GM18870 (cell line): ENCODE results near the gene PRPF40B.
"Not testable (repeated sequence)": the region's sequence is repeated elsewhere in the genome, so short reads cannot be mapped to it uniquely, and the experiment has no call there.

Experiments used
- ATAC-seq: cut with Tn5 transposase; IDR thresholded peaks from one replicate; pipeline ENCODE4 v1.9.1; 2021; ENCODE audit warnings: moderate library complexity; ENCODE audit not compliant: unreplicated experiment

The PRPF40B gene

DNA sequence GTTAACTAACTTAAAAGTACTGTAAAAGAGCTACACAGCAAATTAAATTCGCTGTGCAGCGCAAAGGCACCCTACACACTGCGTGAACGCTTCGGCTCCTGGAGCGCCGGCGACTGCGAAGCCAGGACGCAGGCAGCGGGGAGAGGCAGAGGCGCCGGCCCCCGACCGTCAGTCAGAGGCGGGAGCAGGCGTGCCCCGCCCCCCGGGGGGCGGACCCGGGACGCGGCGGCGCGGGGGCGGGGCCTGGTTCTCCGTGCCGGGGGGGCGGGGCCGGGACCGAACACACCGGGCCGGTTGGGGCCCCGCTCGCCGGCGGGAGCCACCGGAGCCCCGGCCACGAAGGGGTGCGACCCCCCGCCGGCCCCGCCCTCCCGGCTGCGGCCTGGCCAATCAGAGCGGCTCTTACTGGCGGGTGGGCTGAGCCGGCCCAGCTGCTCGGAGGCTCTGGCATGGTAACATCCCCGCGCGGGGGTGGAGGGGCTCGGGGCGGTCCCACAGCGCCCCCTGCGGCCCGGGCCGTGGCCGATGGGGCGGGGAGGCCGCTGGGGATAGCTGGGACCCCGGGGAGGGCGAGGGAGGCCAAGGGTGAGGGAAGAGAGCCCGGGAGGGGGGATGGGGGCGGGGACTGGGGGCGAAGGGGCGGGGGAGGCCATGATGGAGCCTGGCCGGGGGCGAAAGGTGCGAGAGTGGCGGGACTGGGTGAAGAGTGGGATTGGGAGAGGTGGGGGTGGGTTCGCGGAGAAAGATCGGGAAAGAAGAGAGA, at the start of gene PRPF40B:
Gene PRPF40B, plus strand, starts transcription at position 420 of the 763 bp plus-strand sequence. Its CDS starts 30 bp downstream, at position 450.
- ATAC-seq = peak; percentile 57

DNA sequence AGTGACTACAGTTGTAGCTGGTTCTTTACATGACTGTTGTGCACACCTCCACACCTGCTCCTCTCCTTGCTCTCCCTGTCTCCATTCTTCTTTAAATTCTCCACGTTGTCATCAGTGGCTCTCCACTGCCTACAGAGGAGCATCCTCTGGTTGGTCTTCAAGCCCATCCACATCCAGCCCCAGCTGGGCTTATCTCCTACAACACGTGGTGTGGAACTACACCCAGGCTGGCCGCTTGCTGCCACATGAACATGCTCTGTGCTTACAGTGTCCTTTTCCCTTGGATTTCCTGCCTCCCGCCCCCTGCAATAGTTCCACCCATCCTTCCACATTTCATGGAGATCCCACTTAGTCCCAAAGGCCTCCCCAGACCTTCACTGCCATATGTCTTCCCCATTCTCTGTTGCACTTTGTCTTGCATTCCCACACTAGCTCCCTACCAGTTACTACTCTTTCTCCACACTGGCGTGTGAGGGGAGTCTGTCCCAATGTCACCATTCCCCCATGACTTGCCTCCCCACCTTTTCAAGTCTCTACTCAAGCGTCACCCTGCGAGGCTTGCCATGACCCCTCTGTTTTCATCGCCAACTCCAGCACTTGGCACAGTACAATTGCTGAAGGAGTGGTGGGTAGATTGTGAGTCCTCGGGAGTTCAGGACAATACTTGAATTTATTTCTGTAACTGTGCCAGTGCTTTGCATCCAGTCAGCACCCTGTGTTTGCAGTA, 45.6 kb upstream of the PRPF40B start:
- ATAC-seq = no peak

DNA sequence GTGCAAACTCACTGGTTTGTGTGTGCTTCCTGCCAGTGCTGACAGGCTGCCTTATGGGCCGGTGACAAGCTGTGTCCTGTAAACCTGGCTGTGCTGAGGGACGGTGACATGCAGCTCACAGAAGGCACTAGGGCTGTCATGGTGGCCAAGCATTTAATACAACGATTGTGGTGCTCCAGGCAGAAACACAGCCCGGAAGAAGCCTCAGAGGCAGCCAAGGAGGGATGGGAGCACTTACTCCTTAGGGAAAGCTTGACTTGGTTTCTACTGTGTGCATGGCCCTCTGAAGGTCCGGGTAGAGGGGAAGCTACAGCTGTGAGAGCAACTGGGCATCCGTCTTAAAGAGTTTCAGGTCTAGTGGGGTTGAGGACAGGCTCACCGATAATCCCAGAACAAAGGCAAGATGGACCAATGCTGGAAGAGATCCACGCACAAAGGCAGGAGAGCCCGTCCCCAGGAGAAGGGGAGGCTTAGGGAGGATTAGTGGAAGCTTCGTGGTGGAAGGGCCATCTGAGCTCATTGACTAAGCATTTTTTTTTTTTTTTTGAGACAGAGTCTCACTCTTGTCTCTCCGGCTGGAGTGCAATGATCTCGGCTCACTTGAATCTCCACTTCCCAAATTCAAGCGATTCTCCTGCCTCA, 44.8 kb upstream of the PRPF40B start:
- no peak for ATAC-seq

DNA sequence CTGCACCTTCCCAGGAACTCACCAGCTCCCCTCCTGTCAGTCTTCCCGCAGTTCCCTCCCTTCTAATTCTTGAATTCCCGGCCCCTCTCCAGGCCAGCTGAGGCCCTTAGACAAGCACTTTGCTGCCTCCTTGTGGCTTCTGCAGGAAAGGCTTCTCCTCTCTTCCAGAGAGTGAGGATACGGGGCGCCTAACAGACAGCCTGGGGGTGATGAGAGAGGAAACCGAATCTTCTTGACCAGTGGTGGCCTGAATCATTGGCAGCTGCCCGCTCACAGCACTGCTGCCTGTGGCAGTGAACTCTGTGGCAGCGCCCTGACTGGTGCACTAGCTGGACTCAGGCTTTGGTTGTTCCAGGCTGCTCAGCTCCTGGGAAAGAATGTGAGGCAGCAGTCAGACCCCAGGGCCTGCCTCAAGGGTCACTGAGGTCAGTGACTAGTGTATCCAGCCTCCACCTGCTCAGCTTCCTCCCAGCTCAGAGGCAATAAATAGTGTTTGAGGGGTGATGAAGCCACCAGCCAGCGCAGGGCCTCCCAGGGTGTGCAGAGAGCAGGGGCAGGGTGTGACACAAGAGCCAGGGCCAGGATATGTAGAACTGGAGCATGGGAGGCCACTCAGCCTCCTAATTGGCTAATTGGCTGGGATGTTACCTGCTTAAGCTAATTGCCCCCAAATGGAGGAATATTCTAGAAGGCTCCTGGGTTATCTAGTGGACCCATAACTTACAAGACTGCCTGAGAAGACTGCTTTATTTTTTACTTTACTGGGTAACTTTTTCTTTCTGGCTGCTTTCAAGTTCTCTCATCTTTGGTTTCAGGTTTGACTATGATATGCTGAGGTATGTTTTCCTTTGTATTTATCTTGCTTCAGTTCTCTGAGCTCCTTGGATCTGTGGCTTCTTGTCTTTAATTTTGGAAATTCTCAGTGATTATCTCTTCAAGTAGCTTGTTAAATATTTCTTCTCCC, 42.5 kb upstream of the PRPF40B start:
- ATAC-seq = no peak

DNA sequence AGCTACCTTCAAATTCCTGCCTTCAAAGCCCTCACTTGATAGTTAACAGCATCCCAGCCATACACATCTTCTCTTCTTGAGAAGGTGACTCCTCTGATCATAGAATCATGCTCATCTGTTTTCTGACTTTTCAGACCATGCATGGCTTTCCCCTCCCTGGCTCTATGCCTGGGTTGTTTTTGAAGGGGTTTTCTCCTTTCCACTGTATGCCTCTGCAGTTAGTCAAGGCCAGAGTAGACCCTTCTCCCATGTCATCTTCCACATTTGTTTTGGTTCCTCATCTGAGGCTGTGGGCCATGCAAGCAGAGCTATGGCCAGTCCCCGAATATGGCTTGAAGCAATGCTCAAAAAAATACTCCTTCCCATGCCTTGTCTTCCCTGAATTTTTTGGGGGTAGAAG, 41.2 kb upstream of the PRPF40B start:
- ATAC-seq = no peak

DNA sequence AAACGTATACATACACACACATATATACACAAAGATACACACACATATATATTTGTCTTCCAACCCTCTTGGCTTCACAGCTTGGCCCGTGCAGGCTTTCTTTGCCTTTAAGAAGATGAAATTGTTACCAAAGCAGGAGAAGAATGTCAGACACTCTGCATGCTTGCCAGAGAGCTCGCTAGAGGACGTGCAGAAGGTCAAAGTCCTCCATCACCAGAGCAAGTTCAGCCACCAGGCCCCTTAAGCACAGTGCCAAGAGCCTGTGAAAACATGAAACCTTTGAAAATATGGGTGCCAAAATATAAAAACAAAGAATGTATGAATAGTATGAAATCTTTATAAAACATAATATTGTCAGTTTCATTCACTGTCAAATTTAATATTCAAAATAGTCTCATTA, 40.5 kb upstream of the PRPF40B start:
- no peak for ATAC-seq

DNA sequence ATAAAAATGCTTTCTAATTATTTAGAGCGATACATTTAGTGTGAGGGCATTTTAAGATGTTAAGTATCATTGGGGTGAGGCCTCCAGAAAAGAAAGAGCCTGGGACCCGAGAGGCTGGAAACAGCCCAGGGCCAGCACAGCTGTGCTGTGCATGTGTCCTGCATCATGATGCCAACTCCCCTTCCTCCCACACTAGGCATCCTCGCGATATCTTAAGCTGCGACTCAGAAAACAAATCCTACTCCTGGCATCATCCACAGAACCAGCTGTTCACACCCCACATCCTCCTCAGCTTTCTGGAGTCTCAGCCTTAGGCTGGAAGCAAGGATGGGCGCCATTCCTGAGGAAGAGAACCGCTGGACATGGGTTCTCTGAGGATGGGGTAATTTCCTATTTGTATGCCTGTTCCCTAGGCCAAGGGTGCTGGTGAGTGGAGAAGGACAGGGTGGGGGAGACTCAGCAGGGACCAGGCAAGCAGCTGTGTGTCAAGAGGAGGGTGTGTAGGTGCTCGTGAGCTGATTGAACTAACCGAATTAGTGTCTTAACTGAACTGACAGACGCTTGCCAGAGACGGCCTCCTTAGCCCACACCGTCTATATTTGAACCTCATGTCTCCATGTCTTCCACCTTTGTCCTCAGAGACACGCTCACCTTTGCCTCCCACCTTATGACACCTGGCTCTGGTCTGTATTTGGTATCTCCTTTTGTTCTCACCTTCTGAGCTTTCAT, 39.8 kb upstream of the PRPF40B start:
- no peak for ATAC-seq

DNA sequence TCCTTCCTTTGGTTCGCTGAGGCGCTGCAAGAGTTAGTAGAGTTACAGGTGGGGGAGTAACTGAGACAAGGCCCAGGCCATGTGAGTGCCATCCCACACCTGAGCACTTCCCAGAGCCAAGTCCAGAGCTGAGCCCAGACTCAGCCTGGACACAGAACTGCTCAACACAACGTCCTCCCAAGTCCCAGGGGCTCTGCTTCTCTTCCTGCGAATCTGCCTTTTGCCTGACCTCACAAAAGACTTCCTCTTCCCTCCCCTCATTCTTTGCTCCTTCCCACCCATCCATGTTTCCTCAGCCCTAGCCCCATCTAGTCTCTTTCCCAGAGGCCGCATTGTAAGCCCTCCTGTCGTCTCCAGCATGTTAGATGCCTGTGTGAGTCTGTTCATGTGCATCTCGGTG, 38.8 kb upstream of the PRPF40B start:
- ATAC-seq = no peak

DNA sequence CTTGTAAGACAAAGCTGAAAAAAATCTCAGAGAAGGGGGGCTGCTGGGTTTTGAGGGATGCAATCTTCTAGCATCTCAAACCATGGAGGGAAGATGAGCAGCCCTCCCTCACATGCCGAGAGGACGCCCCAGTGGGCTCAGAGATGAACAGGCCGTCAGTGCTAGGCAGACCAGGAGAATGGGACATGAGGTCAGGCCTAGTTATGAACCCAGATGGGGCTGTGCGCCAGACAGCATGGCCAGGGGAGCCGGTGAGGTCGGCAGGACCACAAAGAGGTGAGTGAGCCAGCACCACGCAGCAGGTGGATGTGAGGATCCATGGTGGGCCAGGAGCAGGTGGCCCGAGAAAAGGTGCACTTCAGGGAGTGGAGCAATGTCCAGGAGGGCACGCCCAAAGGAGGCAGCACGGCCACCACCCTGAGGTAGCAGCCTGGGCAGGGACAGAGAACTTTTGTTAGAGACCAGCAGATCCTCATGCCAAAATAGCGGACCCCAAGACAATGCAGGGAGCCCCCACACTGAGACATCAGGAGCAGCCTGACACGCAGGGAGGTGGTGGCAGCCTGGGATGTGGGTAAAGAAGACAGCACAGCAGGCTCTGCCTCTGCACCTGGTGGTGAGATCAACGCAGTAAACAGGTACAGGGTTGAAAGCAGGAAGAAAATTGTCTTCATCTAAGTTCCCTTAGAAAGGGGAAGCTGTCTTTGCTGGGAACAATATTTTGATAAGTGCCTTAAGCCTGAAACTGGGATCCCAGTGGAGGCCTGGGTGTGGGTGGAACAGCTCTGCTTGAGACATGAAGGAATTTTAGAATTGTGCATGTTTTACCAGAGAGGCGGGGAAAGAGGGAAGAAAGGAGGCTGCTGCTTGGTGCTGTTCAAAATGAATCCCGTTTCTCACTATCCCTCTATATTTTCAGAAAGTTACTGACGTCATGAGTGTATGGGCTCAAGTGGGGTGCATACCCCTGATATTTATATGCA, 37.6 kb upstream of the PRPF40B start:
- no peak for ATAC-seq

DNA sequence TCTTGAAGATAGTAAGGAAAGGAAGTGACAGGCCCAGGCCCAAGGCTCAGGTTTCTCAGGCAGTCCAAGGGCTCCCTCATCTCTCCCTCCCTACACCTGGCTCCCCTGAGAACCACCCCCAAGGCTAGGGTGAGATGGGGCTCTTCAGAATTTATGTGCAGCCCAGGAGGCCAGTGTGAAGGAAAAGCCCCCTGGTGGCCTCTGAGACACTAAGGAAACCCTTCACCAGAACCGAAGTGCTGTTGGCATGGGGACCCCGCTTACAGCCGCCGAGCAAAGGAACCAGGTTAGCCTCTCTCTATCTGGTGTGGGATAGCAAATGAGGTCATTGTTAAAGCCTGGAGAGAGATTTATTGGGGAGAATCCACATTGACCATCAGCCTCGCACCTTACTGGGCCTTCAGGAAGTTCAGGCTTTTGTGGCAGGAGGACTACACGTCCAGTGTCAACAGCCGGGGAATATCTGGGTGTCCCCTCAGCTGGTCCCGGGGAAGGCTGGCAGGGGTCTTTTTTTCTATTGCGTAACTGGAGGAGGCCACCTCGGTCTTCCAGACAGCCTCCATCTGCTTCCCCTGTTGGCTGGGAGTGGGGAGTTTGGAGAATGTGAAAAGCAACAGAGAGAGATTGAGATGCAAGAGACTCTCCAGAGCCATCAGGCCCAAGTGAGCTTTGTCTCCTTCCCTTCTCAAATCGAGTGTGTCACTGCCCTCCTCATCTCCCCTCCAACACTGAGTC, 36.0 kb upstream of the PRPF40B start:
- ATAC-seq = no peak

DNA sequence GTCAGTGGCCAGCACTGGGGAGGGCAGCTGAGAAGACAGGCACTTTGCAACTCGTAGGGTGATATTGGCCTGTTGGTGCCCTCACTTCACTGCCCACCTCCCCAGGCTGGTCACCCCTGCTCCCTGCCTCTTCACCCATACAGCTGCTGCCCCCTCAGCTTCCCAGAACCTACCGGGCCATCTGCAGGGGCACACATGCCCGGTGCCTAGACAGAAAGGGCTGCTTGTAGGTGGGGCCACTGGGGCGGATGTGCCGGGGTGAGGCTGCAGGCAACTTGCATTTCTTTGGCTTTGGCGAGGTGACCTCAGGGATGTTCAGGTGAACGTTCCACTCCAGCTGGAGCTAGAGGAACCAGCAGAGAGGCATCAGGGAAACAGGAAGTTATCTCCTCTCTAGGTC, 35.1 kb upstream of the PRPF40B start:
- ATAC-seq = no peak

DNA sequence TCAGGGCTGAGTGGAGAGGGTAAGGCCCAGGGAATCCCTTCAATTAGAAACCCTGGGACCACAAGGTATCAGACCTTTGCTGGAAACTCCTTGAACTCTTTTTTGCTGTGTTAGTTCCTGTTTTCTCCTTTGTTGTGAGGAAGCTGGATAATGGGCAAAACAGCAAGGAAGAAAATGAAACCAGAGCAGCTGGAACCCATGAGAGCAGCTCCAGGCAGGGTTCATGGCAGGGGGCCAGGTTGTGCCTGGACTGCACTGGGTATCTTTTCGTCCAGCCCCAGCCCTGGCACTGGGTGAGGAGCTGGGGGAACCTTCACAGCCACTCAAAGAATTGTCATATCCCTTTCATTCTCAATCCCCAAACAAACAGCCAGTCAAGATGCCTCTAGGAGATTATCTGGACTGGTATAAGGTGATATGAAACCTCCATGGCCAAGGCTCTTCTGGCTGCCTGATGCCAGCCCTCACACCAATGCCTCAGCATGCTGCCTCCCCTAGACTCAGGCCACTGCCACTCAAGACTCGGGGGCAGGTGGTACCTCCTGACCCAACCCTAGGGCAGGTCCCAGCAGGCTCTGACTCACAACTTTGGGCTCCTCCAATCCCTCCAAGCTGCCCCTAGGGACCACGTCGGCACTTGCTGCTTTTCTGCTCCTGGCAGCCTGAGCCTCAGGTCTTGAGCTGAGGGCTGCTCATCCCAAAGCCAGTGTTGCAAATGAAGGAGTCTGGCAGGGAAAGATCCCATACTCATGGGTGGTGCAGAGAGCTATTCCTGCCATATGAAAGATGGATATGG, 34.4 kb upstream of the PRPF40B start:
- ATAC-seq = no peak

DNA sequence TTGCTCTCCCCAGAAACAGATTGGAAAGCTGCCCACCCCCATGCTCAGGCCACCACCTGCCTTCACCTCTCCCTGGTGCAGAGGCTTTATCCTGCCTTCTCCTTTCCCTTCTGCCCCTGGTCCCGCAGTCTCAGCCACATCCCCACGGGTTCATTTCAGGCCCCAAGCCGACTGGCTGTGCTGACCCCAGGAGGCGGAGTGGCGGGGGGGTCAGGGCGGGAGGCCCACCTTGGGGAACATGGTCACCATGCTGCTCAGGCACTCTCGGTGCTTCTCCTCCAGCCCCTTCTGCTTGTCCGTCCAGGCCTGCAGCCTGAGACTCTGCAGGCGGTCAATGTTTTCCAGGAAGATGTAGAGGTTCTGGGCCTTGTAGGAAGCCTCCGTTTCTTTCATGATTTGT, 24.8 kb upstream of the PRPF40B start:
- no peak for ATAC-seq

DNA sequence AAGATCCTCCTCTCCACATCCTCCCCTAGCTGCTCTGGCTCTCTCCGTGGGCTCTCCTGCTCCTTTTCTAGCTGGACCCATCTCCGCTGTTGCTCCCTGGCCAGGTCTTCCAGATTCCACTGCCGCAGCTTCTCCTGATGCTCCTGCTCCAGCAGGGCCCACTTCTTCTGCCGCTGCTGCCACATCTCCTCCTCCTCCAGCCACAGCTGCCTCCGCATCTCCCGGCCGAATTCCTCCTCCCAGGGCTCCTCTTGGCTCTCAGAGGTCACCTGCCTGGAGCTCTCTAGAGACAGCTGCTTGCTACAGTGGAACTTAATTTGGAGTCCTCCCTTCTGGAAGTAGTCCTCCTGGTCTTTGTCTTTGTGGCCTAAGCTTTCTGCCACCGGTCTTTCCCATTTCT, 23.4 kb upstream of the PRPF40B start:
- ATAC-seq = no peak

DNA sequence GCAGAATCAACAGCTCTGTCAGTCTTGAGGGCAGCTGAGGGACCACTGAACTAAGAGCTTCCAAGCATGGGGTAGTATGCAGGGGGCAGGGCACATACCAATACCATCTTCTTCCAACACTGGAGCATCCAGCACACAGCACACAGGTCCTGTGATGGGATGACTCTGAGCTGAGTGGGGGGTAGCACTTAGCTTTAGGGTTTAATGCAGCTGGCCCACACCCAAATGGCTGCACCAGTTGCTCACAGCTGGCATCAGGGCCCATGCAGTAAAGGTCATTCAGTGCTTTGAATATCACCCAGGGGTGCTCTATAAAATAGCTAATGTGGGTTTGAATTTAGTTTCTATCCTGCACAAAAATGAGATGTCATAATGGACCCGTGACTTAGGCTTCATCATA, 19.6 kb upstream of the PRPF40B start:
- no peak for ATAC-seq

DNA sequence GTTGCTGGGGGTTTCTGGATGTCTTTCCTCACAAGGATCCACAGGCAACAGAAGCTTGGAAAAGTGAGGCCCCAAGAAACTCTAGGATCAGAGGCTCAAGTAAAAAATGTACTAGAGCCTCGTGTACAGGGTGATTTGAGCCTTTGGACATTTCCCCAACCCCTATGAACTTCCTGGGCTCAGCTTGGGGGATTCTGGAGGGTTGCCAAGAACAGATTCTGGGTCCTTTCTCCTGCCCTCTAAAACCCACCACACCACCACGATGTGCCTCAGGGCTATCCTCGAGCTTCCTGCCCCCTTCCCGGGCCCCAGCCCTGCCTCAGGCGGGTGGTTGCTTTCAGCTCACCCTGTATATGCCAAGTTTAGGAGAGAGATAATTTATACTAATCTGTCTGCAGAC, 18.5 kb upstream of the PRPF40B start:
- no peak for ATAC-seq

DNA sequence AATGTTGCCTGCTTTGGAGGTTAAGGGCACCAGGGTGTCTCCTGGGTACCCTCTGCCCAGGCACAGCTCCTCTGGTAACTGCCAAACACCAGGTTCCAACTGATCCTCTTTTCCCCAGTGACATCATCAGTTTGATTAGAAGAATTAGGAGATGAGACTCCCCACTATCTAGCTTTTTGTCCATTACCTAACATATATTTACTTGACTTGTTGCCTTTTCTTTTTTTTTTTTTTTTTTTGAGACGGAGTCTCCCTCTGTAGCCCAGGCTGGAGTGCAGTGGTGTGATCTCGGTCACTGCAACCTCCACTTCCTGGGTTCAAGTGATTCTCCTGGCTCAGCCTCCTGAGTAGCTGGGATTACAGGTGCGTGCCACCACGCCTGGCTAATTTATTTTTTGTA, 17.8 kb upstream of the PRPF40B start, which contains the start of gene FAM186B:
Gene FAM186B, minus strand, starts transcription at position 101 of the 400 bp plus-strand sequence. CDS start 162 bp downstream, outside the sequence.
- not testable (repeated sequence) for ATAC-seq
